NCI-H128 (cell line): Measurements from ENCODE around the gene WDR1.

Experiments
- DNase-seq: peaks from one replicate; lab custom pipeline; 2025; ENCODE audit not compliant: unreplicated experiment; lab: John Stamatoyannopoulos, UW

The WDR1 gene

DNA sequence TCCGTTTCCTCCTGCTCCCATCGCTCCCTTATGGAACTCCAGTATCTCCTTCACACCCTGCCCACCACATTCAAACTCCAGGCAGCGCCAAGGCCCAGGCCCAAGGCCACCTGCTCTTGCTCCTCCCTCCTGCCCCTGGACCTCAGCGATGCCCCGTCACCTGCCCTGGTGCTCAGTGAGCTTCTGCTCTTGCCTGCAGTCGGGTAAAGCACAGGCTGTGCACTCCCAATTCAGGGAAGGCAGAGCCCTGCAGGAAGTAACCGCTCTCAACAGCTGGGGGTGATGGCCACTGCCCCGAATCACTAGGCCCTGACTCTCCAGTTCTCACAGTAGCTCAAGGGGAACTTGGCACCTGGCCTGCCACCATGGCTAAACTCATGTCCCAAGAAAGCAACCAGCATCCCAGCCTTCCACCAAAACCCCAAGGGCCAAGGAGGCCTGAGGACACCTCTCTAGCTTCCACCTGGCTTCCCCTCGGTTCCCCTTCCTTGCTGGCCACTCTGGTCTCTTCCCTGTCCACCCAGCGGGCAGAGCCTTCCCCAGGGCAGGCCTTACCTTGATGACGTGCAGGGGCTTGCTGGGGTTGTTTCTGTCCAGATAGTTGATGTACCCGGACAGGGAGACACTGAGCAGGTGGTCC, 29.3 kb downstream of the WDR1 start:
- DNase-seq = no peak

GRCh38 chr4:10086506-10087120, 30.0 kb downstream of the WDR1 start:
- DNase-seq = no peak

GRCh38 chr4:10085828-10086505, 30.6 kb downstream of the WDR1 start:
- no peak for DNase-seq

DNA sequence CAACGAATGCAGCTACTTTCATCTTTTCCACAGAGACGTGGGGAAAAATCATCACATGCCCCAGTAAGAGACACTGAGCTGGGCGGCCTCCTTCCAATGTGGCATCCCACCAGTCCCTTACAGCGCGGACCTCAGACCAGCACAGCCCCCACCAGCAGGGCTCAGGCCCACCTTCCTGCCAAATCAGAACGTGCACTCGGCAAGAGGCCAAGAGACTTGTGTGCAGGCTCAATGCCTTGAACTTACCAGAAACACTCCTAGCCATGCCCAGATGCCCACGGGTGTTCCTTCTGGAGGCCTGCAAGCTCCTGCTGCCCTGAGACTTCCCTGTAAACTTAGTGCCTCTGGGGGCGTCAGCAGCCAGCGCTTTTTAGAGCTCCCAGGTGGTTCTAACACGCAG, 31.2 kb downstream of the WDR1 start:
- DNase-seq = no peak

DNA sequence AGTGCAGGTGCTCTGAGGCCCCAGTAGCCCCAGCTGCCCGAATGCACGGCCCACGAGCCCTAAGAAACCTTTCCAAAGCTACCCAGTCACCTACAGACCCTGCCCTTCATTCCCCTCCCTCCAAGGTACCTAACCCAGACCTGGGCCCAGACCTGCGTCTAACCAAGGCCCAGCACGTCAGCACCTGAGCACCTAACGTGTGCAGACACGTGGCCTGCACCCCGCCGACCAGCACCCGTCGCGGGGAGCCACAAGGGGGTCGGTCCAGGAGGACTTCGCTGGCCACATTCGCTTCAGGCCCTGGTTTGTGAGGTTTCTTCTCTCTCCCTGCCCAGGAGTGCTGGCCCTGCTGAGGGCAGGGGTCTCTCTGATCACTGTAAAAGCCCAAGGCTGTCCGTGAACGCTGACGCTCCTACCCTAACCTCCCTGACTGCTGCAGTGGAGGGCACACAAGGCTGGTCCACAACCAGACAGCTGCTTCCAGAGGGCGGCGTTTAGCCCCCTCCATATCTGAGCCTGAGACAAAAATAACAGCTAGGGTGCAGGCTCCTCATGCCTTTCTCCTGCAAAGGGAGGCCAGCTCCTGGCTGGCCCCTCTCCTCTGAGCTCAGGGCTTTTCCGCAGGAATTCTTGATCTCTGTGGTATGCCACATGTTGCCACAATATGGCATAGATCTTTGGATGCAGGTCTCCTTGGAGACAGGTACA, 31.8 kb downstream of the WDR1 start:
- no peak for DNase-seq

- DNase-seq = no peak
These were observed 32.5 kb downstream of the WDR1 start for GRCh38 chr4:10083861-10084641.

GRCh38 chr4:10083331-10083771, 33.2 kb downstream of the WDR1 start:
- no peak for DNase-seq

- no peak for DNase-seq
These were observed 33.9 kb downstream of the WDR1 start for GRCh38 chr4:10082459-10083272.

DNA sequence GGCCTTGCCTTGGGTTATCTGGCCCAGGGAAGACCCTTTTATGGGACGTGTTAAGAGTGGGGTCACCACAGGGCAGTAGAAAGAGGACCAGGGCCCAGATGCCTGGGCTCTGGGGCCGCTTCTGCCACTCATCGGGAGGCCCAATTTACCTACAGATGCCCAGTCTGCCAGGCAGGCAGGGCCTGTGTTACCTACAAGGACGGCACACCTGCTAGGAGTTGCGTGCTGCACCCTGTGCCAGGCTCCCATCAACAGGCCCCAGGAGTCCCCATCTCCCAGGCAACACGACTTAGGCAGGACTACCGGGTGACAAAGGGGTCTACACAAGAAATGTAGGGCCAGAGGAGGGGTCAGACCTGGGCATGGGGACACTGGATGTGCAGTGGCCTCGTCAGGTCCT, 34.6 kb downstream of the WDR1 start:
- DNase-seq = no peak

GRCh38 chr4:10081218-10081606, 35.4 kb downstream of the WDR1 start:
- DNase-seq = no peak

DNA sequence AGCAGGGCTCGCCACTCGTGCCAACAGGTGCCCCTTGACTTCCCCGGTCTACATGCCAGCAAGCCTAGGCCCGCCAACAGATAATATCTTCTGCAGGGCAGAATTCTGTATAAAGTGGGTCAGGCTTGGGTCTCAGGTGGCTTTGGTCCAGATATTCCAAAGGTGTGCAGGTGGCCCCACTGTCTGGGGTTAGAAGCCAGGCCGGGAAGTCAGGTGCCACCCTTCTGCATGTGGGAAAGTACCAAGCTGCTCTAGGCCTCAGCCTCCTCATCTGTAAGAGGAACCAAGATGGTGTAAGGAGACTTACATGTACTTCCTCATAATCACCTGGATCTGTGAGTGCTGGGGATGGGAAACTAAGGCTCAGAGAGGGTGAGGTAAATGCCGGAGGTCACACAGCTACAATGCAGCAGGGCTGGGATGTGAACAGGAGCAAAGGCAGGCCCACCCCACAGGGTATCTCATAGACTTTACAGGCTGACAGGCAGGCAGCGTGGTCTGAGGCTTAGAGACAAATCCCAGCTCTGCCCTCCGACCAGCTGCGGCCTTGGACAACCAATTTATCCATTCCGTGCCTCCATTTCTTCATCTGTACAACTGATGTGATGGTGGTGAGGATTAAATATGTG, 35.9 kb downstream of the WDR1 start:
- no peak for DNase-seq

DNA sequence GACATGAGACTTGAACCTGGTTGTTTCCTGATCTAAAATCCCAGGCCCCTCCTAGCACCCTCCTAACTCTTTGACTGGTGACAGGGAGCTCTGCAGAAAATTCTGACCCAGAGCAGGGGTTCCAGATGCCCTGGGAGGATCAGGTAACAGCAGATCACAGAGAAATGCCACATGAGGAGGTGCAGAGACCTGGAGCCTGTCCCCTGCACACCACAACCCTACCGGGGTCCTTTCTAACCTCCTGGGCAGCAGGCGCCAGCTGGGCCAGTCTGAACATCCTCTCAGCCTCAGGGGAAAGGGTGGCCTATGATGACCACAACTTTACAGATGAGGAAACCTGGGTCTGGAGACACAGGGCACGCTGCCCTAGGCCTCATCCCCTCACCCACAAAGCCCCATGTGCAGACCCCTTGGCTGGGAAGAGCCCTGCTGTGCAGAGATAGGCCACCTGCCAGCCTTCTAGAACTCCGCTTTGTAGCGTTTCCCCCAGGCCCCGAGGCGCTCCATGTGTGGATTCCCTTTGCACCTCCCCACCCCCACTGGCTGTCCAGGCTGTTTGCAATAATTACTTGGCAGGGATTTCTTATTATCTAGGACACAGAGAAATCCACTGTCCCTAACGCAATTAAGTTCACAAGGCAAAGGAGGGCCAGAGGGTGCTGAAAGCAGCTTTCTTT, 36.5 kb downstream of the WDR1 start:
- DNase-seq = no peak

DNA sequence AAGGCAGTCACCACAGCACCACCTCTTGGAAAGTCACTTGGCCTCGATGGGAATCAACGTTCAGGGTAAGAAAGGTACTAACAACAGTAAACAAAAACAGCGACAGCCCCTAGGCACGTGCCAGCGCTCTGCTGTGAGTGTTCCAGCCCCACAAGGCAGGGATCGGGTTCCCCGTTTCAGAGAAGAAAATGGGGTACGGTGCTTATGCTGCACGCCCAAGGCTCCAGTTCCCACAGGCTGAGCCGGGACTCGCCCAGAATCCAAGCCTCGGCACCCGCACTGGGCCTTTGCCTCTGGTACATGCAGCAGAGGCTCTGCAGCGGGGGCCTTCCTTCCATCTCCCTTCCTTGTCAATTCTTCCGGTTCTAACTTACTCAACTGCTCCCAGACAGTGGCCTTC, 37.3 kb downstream of the WDR1 start:
- no peak for DNase-seq

- DNase-seq = no peak
These were observed 37.9 kb downstream of the WDR1 start for GRCh38 chr4:10078481-10079233.

GRCh38 chr4:10077483-10078335, 38.9 kb downstream of the WDR1 start:
- DNase-seq = no peak

DNA sequence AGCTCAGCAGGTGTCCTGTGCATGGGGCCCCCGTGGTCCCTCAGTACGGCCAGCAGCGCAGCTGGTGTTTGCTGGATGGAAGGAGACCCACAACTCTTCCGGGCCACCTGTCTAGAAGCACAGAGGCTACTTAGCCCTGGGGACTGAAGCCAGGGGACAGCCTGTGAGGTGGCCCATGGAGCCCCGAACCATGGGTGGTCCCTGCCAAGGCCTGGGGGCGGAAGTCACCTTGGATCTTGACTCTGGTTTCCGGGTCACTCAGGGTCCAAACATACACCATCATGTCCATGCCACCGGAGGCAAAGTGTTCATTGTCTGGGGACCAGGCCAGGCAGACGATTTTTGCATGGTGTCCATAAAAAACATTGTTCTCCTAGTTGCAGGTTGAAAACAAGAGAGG, 39.5 kb downstream of the WDR1 start:
- DNase-seq = no peak

DNA sequence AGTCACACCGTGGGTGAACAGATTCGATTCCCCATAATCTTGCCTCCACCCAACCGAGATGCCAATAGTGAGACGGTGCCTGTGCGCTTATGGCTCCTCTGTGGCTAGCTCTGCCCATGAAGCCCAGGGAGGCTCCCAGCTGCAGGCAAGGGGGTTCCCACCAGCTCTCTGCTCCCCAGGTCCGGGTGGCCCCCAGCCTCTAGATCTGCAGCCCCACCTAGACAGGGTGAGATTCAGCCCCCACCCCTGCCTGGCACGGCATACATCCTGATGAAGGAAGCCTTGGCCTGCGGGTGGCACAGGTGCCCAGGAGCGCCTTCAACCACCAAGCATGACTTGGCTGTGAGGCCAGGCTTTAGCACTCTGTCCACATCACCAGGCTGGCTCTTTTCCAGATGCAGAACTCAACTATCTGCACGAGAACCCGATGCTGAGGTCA, 40.6 kb downstream of the WDR1 start:
- DNase-seq = no peak
